GM23338 (cell line): ENCODE data around the gene PML.

Source experiments
- CREB1 ChIP-seq: fragments of 250-450 bp; sonication (Bioruptor Pico); IDR thresholded peaks from 2 replicates; pipeline ENCODE4 v1.5.0; 2020; ENCODE audit warnings: low read depth, mild to moderate bottlenecking, moderate library complexity
- ETS1 ChIP-seq: IDR thresholded peaks from 2 replicates; pipeline ENCODE4 v1.6.1; 2016; ENCODE audit warnings: antibody characterized with exemption
- EZH2 ChIP-seq: fragments of 200-600 bp; sonication (generic); IDR thresholded peaks from one replicate; pipeline ENCODE4 v1.8.0; 2017; ENCODE audit warnings: antibody characterized with exemption, mild to moderate bottlenecking, low read depth; ENCODE audit not compliant: unreplicated experiment
- EZH2phosphoT487 ChIP-seq: fragments of 200-600 bp; sonication (generic); IDR thresholded peaks from one replicate; pipeline ENCODE4 v1.8.1; 2018; ENCODE audit warnings: antibody characterized with exemption; ENCODE audit not compliant: unreplicated experiment
- POLR2AphosphoS5 ChIP-seq: IDR thresholded peaks from 2 replicates; pipeline ENCODE4 v1.6.1; 2016; ENCODE audit warnings: antibody characterized with exemption, low read depth
- ZNF114 ChIP-seq: fragments of 250-450 bp; sonication (Bioruptor Pico); IDR thresholded peaks from 2 replicates; pipeline ENCODE4 v1.5.0; 2020; ENCODE audit warnings: mild to moderate bottlenecking, moderate library complexity
- ZNF331 ChIP-seq: fragments of 250-450 bp; sonication (Bioruptor Pico); IDR thresholded peaks from 2 replicates; pipeline ENCODE4 v1.5.0; 2020; ENCODE audit warnings: low read depth, mild to moderate bottlenecking, moderate library complexity
- TF ChIP-seq, protein P1 (sequence below), 2 experiments: fragments of 200-600 bp in 1 of 2; sonication (generic) in 1 of 2; conservative IDR thresholded peaks; 2 replicates each; pipeline versions ENCODE4 v1.5.1 to v1.6.1; 2016 to 2017; ENCODE audit warnings: antibody characterized with exemption in 2 of 2, low read depth in 2 of 2, mild to moderate bottlenecking in 2 of 2, moderate library complexity in 1 of 2
- TF ChIP-seq, protein P2 (sequence below): fragments of 250-450 bp; sonication (Bioruptor Pico); IDR thresholded peaks from 2 replicates; pipeline ENCODE4 v1.5.0; 2020; ENCODE audit warnings: mild to moderate bottlenecking, moderate library complexity
- TF ChIP-seq, protein P3 (sequence below): IDR thresholded peaks from one replicate; pipeline ENCODE4 v1.6.1; 2018; ENCODE audit warnings: antibody characterized with exemption; ENCODE audit not compliant: unreplicated experiment

- TF ChIP-seq, protein P1, sequence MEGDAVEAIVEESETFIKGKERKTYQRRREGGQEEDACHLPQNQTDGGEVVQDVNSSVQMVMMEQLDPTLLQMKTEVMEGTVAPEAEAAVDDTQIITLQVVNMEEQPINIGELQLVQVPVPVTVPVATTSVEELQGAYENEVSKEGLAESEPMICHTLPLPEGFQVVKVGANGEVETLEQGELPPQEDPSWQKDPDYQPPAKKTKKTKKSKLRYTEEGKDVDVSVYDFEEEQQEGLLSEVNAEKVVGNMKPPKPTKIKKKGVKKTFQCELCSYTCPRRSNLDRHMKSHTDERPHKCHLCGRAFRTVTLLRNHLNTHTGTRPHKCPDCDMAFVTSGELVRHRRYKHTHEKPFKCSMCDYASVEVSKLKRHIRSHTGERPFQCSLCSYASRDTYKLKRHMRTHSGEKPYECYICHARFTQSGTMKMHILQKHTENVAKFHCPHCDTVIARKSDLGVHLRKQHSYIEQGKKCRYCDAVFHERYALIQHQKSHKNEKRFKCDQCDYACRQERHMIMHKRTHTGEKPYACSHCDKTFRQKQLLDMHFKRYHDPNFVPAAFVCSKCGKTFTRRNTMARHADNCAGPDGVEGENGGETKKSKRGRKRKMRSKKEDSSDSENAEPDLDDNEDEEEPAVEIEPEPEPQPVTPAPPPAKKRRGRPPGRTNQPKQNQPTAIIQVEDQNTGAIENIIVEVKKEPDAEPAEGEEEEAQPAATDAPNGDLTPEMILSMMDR (conservative IDR thresholded peaks at IDR 0.05; ENCODE audit: low read depth in 2 of 2): no peak
- no peak for TF ChIP-seq EZH2
- no peak for TF ChIP-seq EZH2phosphoT487
- no peak for TF ChIP-seq CREB1 (CRISPR knock-in tag)
- TF ChIP-seq, protein P2, sequence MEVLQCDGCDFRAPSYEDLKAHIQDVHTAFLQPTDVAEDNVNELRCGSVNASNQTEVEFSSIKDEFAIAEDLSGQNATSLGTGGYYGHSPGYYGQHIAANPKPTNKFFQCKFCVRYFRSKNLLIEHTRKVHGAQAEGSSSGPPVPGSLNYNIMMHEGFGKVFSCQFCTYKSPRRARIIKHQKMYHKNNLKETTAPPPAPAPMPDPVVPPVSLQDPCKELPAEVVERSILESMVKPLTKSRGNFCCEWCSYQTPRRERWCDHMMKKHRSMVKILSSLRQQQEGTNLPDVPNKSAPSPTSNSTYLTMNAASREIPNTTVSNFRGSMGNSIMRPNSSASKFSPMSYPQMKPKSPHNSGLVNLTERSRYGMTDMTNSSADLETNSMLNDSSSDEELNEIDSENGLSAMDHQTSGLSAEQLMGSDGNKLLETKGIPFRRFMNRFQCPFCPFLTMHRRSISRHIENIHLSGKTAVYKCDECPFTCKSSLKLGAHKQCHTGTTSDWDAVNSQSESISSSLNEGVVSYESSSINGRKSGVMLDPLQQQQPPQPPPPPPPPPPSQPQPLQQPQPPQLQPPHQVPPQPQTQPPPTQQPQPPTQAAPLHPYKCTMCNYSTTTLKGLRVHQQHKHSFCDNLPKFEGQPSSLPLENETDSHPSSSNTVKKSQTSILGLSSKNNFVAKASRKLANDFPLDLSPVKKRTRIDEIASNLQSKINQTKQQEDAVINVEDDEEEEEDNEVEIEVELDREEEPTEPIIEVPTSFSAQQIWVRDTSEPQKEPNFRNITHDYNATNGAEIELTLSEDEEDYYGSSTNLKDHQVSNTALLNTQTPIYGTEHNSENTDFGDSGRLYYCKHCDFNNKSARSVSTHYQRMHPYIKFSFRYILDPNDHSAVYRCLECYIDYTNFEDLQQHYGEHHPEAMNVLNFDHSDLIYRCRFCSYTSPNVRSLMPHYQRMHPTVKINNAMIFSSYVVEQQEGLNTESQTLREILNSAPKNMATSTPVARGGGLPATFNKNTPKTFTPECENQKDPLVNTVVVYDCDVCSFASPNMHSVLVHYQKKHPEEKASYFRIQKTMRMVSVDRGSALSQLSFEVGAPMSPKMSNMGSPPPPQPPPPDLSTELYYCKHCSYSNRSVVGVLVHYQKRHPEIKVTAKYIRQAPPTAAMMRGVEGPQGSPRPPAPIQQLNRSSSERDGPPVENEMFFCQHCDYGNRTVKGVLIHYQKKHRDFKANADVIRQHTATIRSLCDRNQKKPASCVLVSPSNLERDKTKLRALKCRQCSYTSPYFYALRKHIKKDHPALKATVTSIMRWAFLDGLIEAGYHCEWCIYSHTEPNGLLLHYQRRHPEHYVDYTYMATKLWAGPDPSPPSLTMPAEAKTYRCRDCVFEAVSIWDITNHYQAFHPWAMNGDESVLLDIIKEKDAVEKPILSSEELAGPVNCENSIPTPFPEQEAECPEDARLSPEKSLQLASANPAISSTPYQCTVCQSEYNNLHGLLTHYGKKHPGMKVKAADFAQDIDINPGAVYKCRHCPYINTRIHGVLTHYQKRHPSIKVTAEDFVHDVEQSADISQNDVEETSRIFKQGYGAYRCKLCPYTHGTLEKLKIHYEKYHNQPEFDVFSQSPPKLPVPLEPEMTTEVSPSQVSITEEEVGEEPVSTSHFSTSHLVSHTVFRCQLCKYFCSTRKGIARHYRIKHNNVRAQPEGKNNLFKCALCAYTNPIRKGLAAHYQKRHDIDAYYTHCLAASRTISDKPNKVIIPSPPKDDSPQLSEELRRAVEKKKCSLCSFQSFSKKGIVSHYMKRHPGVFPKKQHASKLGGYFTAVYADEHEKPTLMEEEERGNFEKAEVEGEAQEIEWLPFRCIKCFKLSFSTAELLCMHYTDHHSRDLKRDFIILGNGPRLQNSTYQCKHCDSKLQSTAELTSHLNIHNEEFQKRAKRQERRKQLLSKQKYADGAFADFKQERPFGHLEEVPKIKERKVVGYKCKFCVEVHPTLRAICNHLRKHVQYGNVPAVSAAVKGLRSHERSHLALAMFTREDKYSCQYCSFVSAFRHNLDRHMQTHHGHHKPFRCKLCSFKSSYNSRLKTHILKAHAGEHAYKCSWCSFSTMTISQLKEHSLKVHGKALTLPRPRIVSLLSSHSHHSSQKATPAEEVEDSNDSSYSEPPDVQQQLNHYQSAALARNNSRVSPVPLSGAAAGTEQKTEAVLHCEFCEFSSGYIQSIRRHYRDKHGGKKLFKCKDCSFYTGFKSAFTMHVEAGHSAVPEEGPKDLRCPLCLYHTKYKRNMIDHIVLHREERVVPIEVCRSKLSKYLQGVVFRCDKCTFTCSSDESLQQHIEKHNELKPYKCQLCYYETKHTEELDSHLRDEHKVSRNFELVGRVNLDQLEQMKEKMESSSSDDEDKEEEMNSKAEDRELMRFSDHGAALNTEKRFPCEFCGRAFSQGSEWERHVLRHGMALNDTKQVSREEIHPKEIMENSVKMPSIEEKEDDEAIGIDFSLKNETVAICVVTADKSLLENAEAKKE (CRISPR knock-in tag): no peak
- TF ChIP-seq, protein P3, sequence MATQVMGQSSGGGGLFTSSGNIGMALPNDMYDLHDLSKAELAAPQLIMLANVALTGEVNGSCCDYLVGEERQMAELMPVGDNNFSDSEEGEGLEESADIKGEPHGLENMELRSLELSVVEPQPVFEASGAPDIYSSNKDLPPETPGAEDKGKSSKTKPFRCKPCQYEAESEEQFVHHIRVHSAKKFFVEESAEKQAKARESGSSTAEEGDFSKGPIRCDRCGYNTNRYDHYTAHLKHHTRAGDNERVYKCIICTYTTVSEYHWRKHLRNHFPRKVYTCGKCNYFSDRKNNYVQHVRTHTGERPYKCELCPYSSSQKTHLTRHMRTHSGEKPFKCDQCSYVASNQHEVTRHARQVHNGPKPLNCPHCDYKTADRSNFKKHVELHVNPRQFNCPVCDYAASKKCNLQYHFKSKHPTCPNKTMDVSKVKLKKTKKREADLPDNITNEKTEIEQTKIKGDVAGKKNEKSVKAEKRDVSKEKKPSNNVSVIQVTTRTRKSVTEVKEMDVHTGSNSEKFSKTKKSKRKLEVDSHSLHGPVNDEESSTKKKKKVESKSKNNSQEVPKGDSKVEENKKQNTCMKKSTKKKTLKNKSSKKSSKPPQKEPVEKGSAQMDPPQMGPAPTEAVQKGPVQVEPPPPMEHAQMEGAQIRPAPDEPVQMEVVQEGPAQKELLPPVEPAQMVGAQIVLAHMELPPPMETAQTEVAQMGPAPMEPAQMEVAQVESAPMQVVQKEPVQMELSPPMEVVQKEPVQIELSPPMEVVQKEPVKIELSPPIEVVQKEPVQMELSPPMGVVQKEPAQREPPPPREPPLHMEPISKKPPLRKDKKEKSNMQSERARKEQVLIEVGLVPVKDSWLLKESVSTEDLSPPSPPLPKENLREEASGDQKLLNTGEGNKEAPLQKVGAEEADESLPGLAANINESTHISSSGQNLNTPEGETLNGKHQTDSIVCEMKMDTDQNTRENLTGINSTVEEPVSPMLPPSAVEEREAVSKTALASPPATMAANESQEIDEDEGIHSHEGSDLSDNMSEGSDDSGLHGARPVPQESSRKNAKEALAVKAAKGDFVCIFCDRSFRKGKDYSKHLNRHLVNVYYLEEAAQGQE: no peak
- no peak for TF ChIP-seq POLR2AphosphoS5
- TF ChIP-seq ETS1: no peak
- no peak for TF ChIP-seq ZNF114 (CRISPR knock-in tag)
- no peak for TF ChIP-seq ZNF331 (CRISPR knock-in tag)
These were observed 46.1 kb upstream of the PML start for GRCh38 chr15:73948396-73948795.
